Hematopoietic multipotent progenitor cell treated with erythropoietin and hydrocortisone succinate and interleukin-3 and kit ligand, for 15 days (in vitro differentiated cells): ENCODE data around the gene ANKRD40CL.

Source experiments
- DNase-seq: peaks from one replicate; pipeline ENCODE4 v3.0.0-alpha.2; 2015; ENCODE audit warnings: low spot score

ANKRD40CL gene

GRCh38 chr17:50787106-50787505, 19.8 kb upstream of the ANKRD40CL start:
- no peak for DNase-seq

- DNase-seq = no peak
These were observed 18.7 kb upstream of the ANKRD40CL start for GRCh38 chr17:50785946-50786570.

- no peak for DNase-seq
These were observed 17.8 kb upstream of the ANKRD40CL start for GRCh38 chr17:50785126-50785525.

GRCh38 chr17:50783905-50784304, 16.6 kb upstream of the ANKRD40CL start:
- DNase-seq = no peak

- peak; percentile 77 for DNase-seq
These were observed 15.9 kb upstream of the ANKRD40CL start for GRCh38 chr17:50783193-50783660.

GRCh38 chr17:50781167-50781566, 13.8 kb upstream of the ANKRD40CL start:
- no peak for DNase-seq

- DNase-seq = no peak
These were observed 12.5 kb upstream of the ANKRD40CL start for GRCh38 chr17:50779747-50780353.

GRCh38 chr17:50778988-50779387, 11.7 kb upstream of the ANKRD40CL start:
- DNase-seq = no peak

GRCh38 chr17:50778471-50778870, 11.2 kb upstream of the ANKRD40CL start:
- no peak for DNase-seq

- DNase-seq = no peak
These were observed 8.6 kb upstream of the ANKRD40CL start for GRCh38 chr17:50775926-50776325.

GRCh38 chr17:50774225-50774803, 7.0 kb upstream of the ANKRD40CL start:
- no peak for DNase-seq

GRCh38 chr17:50771991-50772785, 4.9 kb upstream of the ANKRD40CL start:
- no peak for DNase-seq

- DNase-seq = no peak
These were observed 3.0 kb upstream of the ANKRD40CL start for GRCh38 chr17:50770346-50770745.

- DNase-seq = no peak
These were observed 2.6 kb upstream of the ANKRD40CL start for GRCh38 chr17:50769884-50770283.

- DNase-seq = no peak
These were observed 1.0 kb upstream of the ANKRD40CL start for GRCh38 chr17:50768346-50768761.

GRCh38 chr17:50767030-50767429, 288 bp downstream of the ANKRD40CL start:
- DNase-seq = no peak

GRCh38 chr17:50766222-50767023, 895 bp downstream of the ANKRD40CL start:
- DNase-seq = no peak

- DNase-seq = no peak
These were observed 1.7 kb downstream of the ANKRD40CL start for GRCh38 chr17:50765454-50766221.

- no peak for DNase-seq
These were observed 2.6 kb downstream of the ANKRD40CL start for GRCh38 chr17:50764734-50765149.

GRCh38 chr17:50763716-50764475, 3.4 kb downstream of the ANKRD40CL start:
- DNase-seq = no peak
